T-helper 2 cell treated with Interferon-gamma antibody and Interleukin-4, amounts not matched to agents 100 ng/mL and 5 ng/mL, for 36 hours (primary cell): Measurements from ENCODE around the gene HMGCS2. TPM values are rescaled to one million over a fixed set of nuclear protein-coding genes. Genes with fewer than 3 reads are reported as not detected.
"Not testable (repeated sequence)": the region's sequence is repeated elsewhere in the genome, so short reads cannot be mapped to it uniquely, and the experiment has no call there.

ENCODE experiments used
- intact Hi-C: fragments of 100-400 bp; cut with micrococcal nuclease; formaldehyde crosslinking; loops from one replicate; pipeline ENCODE4 v1.15.1; 2023
- total RNA-seq: library from RNA; stranded (reverse); gene quantifications from 2 replicates; pipeline ENCODE4 v1.2.3, GENCODE V29; 2022

Gene HMGCS2
- total RNA-seq, 1 donor from 2014 or later = not detected

DNA sequence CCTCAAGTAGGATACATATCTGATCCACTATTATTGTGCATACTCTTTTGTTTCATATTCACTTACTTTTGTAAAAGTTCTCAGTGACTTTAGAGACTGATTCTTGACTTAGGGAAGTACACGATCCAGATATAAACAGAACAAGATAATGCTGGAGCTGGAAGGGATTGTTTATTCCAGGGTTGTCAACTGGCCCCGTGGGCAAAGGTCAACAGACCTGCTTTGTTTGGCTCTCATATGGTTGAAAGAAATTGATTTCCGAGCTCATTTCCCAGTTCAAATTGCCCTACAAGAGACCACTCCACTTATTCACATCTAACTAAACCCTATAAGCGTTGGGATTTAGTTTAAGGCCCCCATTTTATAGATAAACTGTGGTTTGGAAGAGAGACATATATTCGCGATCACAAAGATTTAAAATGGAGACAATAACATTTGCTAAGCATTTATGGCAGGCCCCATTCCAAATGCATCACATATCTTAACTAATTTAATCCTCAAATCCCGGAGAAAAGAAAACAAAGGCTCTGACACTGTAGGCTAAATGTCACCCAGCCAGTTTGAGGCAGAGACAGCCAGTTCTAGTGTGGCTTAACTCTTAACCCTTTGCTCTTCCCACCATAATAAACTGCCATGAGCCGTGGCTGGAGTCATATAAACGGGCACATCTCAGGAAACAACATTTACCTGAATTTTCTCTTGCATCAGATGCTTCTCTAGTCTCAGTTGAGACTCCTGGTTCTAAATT, 21.9 kb upstream of the HMGCS2 start:
- intact Hi-C loops = no loop called here

DNA sequence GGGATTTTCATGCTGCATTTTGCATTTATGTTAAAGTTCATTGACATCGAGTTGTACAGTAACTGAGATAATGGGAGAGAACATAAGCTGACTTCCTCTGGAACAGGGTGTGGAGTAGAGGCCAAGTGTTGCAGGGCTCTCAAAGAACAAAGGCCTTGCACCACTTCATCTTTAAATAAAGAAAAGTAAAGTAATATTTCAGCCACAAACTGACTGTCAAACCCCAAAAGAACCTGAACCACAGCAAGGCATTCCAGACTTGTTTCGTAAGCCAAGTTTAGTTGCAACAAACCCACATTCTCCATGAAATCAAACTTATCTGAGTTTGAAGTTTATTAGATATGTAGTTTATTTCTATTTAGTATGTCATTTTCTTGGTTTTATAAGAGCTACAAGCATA, 19.1 kb upstream of the HMGCS2 start:
- intact Hi-C loops = no loop called here

DNA sequence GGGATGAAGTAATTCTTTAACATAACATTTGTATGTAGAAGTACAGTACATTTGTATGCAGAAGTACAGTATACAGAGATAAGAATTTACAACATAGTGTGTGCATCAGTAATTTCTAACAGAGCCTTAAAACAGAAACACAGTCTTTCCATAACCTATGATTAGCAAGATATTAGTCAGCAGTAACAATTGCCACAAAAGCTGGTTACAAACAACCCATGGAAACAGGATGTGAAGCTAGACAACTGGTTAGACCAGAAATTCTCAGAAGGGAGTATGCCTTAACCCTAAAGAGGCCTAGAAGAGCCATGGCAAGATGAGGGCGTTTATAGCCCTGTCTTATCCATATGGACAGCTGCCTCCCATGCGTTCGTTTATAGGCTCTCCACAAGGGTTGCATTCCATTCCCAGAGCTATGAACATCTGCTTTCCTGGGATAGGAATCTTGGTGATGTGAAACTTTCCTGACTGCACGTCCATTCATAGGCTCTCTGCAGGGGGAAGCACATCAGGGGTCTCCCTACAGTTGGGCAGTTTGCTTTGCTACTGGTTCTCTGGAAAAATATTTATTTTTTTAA, 17.9 kb upstream of the HMGCS2 start:
- intact Hi-C loops = not testable (repeated sequence)

DNA sequence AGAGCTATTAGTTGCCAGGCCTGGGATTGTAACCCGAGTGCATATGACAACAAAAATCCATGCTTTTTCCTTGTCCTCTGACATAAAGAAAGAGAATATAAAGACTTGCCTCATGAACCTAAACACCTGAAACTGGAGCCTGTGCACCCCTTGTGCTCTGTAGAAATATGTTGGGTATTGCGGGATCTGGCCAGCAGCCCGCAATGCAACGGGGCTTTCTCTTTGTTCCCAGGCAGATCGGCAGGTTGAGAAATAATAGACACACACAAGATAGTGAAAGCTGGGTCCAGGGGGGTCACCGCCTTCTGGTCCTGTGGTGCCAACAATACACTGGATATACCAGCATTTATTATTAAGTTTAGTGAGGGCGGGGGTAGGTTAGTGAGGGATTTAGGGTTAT, 17.3 kb upstream of the HMGCS2 start:
- intact Hi-C loops = not testable (repeated sequence)

DNA sequence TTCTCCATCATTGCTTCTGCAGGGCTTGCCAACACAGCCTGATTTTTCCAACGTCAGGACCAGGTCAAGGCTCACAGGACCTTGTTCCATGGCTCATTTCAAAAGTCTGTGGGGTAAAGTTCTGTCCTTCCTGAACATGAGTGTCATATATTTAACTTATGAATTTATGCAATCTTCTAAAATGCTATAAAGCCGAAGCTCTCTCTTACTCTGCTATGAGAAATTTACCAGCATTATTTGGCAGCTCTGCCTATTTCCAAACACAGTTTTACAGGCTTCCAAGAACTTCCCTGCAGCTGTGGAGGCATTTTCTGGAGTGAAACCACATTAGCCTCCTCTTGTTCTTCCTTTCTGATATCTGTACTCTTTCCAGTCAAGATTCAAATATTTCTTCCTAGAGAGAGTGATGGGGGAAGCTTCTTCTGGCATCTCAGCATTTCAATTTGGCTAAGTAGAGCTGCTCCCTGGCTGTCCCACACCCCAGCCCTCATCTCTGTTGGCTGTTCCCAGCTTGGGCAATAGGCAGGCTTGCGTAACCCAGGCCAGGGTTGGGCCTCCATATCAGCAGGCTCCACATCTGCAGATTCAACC, 15.6 kb upstream of the HMGCS2 start:
- intact Hi-C loops = no loop called here

DNA sequence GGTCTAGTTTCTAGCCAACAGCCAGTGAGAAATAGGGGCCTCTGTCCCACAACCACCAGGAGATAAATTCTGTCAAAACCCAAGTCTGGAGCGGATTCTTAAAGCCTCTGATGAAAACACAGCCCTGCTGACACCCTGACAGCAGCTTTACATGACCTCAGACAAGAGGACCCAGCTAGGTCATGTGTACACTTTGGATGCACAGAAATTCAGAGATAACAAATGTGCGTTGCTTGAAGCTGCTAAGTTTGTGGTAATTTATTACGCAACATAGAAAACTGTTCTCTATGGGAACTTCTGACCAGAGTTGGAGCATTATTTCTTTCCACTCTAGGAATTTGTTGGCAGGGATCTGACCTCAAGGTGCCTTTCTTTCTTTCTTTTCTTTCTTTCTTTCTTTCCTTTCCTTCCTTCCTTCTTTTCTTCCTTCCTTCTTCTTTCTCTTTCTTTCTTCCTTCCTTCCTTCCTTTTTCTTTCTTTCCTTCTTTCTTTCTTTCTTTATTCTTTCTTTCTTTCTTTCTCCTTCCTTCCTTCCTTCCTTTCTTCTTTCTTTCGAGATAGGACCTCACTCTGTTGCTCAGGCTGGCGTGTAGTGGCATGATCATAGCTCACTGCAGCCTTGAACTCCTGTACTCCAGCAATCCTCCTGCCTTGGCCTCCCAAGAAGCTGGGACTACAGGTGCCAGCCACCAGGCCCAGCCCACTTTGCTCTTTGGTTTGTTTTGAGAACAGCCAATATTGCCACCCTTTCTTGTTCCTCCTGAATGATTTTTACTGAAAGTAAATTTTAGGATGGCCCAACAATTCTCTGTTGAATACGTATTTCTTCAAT, 14.9 kb upstream of the HMGCS2 start:
- intact Hi-C loops = no loop called here

DNA sequence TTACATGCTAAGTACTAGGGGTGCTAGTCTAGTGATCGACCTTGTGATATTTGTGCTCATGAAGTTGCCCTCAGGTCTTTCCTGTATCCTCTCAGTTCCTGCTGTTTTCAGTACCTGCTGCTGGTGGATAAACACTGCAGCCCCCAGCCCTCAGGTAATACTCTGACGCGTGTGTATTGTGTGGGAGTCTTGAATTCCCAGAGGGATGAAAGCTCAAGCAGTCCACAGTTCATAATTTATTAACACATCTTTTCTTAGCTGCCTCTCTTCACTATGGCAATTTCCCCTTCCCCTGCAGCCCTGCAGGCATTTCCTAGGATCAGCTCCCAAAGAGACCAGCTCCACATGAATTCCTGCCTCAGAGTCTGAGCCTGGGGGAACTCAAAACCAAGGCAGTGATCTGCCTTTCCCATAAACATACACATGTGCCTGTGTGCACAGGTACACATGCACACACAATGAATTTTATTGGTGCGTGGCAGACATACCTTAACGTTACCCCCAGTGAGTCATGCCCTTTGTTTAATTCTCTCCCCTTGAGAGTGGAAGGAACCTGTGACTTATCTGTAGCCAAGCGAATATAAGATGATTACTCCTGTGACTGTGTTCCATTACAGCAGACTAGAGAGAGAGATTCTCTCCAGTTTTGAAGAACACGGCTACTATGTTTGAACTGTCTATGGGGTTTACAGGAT, 14.1 kb upstream of the HMGCS2 start:
- intact Hi-C loops = no loop called here

DNA sequence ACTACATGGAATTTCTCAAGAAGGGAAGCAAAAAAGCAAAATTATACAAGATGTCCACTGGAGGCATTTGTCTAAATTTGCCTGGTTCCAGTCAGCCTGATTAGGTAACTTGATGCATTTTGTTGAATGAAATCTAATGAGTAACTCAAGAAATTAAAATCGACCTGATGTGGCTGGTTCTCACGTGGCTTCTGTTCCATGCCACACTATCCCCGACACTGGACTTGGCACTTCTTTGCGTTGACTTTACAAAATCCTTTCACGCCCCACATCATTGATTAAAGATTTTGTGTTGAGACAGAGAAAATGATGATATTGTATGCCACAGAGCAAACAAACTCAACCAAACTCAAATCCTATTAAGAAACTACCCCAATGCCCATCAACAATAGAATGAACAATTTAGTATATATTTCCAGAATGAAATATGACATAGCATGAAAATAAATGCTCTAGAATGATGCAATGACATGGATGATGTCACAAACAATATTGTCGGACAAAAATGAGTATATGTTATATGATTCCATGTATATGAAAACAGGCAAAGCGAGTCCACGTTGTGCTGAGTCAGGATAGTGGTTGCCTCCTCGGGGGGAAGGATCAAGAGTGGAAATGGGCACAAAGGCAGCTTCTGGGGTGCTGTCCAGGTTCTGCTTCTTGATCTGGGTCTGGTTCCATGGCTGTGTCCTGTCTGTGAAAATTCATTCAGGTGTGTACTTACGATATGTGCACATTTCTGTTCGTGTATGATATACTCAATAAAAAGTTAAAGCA, 12.9 kb upstream of the HMGCS2 start:
- intact Hi-C loops = no loop called here

DNA sequence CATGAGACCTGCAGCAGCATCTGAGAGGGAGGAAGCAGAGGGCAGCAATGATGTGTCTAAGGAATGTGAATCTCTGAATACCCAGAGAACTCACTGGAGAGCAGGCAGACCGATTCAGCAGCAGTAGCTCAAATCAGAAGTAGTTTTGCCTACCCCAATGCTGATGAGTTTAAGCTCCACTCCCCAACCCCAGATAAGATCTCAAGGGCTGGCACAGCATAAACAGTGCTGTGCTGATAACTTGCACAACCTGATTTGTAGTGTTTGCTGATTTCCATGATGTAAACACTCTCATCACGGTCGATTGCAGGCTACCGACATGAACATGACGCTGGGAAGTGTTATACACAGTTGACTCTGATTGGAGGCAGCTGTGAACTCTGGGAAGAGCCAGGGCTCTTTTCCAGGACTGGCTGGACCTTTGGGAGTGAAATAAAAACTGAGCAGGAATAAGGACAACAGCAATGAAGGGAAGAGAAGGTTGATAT, 11.2 kb upstream of the HMGCS2 start:
- intact Hi-C loops = no loop called here

DNA sequence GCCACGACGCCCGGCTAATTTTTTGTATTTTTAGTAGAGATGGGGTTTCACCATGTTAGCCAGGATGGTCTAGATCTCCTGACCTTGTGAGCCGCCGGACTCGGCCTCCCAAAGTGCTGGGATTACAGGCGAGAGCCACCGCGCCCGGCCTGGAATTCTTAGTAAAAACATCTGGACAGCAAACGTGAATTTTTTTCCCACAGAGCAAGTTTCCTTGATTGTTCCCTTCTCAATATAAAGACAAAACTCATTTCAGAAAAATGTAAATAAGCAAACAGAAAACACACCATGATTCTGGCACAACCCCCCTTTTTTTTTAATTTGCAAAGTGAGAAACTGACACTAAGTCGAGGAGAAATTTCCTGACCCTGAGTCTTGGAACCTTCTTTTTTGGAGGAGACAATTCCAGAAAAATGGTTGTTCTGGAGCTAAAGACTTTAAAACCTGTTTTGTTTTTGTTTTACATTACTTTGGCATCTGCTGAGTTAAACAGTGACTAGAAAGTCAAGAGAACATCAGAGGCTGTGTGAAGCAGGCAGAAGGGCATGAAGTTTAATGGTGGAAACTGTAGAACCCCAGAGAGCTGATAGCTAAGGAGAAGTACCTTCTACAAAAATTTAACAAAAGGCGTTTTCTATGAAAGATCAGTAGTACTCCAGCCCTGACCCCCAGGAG, 10.3 kb upstream of the HMGCS2 start:
- intact Hi-C loops = no loop called here

DNA sequence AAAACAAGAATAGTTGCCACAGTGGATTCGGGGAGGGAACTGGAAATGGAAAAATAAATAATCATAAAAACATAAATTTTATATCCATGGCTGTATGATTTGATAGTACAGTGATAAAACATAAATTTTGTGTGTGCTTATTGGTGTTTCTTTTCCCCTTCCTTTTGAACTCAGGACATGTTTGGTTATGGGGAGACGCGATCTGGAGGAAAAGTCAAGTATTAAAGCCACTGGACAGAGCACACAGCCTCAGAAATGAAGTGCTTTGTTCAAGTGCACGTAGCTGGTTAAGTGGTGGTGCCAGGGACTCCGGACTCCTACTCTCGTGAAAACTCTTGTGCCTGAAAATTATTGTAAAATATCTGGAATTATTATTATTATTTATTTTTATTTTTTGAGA, 9.7 kb upstream of the HMGCS2 start:
- intact Hi-C loops = no loop called here

DNA sequence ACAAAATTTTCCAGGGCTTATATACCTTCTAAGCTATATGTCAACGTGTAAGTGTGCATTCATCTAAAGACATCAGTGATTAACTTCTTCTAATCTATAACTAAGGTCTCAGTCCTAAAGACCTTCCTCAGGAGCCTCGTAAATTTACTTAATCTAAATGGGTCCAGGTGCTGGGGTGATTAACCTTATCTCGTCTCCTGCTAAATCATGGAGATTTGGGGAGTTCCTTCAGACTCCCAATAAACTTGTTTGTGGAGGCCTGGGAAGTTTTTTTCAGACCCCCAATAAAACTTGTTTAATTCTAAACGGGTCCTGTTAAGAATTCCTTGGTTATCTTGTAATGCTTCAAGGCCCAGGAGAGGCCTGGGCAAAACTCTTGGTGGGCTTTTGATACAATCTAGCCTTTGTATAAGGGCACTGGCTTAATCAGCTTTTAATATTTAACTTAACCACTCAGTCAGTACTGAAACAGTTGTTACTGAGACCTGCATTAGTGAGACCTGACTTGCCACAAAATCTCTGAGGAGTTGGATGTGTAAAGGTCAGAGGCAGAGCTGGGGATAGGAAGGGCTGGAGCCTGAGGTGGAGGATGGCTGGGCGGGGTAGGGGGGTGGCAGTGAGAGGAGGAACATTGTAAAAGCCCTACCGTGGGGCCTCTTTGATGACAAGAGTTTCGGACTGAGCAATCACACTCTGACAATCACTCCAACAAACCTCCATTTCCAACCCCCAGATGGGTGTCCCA, 6.2 kb upstream of the HMGCS2 start:
- intact Hi-C loops = no loop called here

DNA sequence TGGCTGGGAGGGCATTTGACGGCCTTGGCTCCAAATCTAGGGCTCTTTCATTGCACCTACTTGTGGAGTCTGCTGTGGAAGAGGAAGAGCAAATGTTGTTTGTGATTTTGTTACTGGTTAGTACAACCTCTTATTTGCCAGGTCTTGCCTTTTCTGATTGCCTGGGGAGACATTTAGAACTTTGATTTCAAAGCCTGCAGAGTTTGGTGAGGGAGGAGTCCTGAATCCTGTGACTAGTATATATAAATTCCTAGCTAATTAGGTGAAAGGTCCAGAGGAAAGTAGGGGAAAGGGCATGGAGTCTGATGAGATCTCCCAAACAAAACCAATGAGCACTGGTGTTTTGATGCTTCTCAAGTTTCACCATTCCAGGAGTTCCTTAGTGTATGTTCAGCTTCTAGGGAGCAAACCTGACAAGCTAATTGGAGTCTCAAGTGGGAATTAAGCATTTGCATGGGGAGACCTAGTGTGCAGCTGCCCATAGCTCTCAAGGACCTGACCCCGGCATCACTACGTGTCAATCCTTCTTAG, 5.1 kb upstream of the HMGCS2 start:
- intact Hi-C loops = no loop called here

DNA sequence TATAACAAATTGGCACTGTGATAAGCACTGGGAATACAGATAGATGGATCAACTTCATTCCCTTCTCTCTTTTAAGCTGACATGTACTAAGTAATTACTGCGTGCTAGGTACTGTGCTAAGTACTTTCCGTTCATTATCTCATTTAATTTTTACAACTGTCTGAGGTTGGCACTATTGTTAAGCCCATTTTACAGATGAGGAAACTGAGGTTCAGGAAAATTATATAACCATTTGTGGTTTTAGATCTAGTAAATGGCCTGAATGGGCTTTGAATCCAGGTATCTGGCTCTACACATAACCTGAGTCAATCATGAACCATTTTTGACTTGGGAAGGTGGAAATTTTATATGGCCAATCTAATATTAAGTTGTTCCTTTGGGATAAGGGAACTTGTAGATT, 3.6 kb upstream of the HMGCS2 start:
- intact Hi-C loops = no loop called here

DNA sequence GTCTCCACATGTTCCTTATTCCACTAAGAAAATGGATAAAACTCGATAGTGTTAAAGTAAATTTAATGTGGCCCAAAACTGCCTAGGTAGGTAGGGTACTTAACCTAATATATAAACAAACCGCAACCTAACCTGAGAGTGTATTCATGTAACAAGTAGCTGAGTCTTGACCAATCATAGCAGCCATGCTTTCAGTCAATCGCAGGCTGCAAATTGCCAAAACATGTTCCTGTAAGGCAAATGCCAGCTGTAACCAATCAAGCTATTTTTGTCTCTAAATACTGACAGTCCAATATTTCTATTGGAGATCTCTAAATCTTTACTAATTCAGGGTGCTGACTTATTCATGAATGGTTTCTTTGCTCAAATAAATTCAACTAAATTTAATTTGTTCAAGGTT, 3.1 kb upstream of the HMGCS2 start:
- intact Hi-C loops = no loop called here

DNA sequence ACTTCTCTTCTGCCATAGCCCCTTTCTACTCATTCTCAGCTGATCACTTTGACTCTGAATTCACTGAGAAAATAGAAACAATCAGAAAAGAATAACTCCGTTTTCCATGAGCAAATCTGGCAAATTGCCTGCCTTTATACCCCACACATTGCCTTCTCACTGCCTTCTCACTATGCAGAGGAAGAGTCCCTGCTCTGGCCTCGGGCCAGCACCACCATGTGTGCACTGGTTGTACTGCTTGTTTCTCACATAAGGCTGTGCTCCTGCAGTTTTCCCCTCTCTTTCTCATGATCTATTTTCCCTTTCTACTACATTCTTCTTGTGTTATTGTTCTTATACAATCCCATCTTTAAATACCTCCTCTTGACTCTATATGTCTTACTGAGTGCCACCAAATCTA, 2.3 kb upstream of the HMGCS2 start:
- intact Hi-C loops = no loop called here

DNA sequence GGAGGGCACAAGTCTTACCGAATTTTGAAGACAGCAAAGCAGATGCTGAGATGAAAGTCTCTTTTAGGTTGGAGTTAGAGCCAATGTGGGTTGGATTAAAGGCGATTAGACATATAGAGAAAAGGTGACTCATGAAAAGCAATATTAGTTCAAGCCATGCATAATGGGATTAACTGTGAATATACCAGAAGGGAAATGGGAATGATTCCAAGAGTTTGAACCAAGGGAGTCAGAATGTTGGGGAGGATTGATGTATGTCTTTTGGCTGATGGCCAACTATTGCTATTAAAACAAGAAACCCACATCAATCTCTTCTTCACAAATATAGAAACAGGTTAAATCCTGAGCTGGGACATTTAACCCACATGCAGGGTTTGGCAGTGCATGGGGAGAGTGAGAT, 1.2 kb downstream of the HMGCS2 start:
- intact Hi-C loops = no loop called here

DNA sequence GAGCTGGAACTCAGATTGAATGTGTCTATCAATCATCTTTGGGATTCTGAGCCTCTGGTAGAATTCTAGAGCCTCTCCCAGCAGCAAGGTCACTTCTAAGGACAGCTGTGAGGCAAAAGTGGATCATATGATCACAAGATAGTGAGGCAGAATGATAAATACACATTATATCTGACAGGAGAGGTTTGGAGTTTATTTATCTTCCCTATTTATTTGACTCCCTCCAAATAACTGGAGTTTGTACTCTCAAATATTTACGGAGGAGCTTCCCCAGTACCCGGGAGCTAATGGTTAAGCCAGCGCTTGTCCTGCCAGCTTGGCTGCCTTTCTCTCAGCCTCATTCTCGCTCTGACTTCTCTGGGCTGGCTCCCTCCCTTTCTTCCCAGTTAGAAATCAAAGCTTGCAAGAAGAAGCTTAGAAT, 2.3 kb downstream of the HMGCS2 start:
- intact Hi-C loops = no loop called here

DNA sequence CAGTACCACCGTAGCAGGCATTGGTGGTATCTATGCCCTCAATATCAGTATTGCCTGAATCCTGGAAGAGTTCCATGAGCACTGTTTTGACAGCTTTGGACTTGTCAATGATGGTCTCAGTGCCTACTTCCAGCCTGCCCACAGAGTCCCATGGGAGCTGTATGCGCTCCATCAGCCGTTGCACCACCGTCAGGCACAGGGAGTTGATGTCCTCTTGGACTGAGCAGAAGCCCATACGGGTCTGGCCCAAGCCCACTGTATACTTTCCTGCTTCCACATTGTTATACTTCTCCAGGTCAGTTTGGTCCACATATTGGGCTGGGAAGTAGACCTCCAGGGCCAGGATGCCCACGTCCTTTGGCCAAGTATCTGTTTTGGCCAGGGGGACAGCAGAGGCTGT, 4.5 kb downstream of the HMGCS2 start:
- intact Hi-C loops = no loop called here
